Renal pelvis (tissue), 4 donors: Measurements from ENCODE around the gene C1QTNF2. TPM values are rescaled to one million over a fixed set of nuclear protein-coding genes. Genes with fewer than 3 reads are reported as not detected.
A peak's percentile ranks its signal among the peaks of the same experiment; 100 is the strongest.
"Not testable (repeated sequence)": the region's sequence is repeated elsewhere in the genome, so short reads cannot be mapped to it uniquely, and the experiment has no call there.

ENCODE experiments used
- DNase-seq: peaks from one replicate; pipeline ENCODE4 v3.0.0-alpha.2; 2013
- polyA plus RNA-seq, 3 donors: library from polyadenylated mRNA; unstranded; fragments of 120-200 nt; gene quantifications; one replicate each; pipeline ENCODE4 v1.2.1, GENCODE V29; 2013; ENCODE audit not compliant: insufficient read length in 3 of 3

The C1QTNF2 gene
- polyA plus RNA-seq, 3 donors, result 1.1 to 1.7 (median 1.3) TPM

DNA sequence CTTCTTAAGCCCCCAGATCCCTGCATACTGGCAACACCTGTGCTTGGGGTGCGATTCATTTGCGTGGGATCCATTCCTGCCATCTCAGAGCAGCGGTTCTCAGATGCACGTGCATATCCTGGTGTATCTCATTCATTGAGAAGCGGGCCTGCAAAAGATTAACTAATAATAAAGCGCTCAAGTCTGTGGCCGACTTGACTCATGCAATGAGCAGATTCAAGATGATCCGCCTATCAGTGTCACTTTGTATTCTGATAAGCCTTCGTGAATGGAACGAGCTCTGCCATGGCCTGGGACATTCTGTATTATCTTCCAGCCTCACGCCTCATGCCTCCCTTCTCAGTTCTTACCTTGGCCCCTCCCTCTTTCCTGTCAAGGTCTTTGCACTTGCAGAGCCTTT is 22.3 kb downstream of the C1QTNF2 start:
- no peak for DNase-seq

DNA sequence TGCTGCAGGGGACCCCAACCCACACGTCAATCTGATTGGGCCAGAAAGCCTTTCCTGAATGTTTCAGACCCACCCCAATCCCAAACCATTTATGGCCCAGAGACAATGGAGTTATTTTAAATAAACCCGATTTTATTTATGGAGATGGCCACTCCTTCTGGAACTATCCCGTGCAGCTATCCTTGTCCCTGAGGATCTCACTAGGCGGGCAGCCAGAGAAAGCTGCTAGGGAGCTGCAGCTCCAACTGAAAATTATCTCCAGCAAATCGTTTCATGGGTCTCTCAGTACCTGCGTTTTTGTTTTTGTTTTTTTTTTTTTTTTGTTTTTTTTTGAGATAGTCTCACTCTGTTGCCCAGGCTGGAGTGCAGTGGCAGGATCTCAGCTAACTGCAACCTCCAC is 23.0 kb downstream of the C1QTNF2 start:
- no peak for DNase-seq

DNA sequence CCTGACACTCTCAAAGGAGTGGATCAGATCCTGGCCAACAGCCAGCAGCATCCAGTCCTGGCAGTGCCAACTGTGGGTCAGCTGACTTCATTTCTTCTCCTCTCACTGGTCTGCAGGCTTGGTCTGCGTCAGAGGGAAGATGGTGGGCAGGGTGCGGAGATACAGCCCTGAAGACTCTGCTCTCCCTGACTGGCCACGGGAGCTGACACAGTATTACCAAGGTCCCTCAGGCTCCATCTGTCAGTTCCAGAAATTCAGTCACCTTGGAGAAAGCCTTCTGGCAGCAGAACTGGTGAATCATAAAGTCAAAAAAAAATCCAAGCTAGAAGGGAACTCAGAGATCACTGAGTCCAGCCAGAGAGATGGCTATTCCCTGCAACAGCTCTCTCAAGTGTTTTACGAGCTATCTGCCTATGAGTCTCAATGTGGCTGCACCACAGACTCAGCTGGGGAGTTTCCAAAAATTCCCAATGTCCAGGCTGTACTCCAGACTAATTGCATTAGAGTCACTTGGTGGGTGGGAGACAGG is 27.9 kb downstream of the C1QTNF2 start:
- DNase-seq, result no peak

DNA sequence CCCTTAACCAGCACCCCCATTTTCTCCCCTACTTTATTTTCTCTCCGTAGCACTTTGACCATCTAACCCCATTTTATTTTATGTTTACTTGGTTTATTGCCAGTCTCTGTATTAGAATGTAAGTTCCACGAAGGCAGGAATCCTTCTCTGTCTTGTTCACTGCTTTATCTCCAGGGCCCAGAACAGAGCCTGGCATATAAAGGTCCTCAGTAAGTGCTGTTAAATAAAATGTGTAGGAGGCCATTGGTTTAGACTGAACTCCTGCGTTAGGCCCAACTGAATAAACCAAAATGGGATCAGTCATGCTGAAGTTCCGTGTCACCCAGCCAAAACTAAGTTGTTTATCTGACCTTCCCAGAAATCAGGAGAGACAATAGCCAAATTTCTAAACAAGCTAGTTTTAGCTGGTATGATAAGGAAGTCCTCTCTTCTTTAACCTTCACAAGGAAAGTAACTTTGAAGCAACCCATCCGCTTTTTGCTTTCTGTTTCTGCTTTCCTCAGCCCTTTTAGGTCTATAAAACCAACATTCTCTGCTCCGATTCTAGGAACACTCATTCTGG is 29.0 kb downstream of the C1QTNF2 start:
- no peak for DNase-seq

DNA sequence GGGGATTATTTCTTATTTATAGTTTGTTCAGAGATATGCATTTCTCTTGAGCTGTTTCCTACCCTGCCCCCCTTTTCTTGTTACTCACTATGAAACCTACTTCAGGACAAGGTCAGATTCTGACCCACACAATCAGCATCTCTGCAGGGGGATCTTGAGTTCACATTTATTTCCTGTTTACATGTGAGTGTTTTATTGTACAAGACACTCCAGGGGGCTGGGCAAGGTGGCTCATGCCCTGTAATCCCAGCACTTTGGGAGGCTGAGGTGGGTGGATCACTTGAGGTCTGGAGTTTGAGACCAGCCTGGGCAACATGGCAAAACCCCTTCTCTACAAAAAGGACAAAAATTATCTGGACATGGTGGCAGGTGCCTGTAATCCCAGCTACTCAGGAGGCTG is 29.9 kb downstream of the C1QTNF2 start:
- not testable (repeated sequence) for DNase-seq

DNA sequence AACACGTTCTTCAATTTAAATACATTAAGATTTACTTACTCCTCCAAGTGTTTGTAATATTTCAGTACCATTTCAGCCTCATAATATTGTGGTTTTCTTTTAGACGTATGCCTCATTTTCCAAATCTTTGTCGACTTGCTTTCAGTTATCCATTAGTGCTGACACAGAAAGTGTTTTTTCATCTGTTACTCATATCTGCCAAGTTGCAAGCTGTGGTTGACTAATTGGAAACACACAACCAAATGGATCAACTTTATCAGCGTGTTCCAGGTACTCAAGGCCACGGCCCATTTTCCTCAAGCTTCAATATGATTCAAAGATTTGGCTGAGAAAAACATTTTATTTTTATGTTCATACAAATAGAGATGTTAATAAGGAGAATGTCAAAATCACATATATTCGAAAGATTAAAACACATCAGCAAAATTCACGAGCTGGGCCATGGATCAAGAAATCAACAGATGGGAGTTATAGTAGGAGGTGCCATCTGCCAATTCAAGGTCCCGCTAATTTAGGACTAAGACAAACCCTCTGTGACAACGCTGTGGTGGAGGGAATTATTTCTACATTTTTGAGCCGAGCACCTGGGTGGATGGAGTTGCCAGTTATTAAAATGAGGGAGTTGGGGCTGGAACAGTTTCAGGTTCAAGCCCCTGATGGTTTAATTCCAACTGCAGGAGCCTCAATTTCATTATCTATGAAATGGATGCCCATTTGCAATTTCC is 30.9 kb downstream of the C1QTNF2 start:
- DNase-seq, result no peak

DNA sequence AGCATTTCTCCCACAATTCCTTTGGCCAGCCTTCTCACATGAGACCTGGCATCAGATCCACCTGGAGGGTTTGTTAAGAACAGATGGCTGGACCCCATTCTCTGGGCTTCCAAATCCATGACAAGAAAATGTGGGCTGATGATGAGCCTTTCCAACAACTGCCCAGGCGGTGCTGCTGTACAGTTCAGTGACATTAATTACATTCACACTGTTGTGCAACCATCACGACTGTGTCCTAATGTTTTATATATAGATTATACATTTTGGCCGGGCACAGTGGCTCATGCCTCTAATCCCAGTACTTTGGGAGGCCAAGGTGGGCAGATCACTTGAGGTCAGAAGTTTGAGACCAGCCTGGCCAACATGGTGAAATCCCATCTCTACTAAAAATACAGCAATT is 35.7 kb downstream of the C1QTNF2 start:
- not testable (repeated sequence) for DNase-seq

DNA sequence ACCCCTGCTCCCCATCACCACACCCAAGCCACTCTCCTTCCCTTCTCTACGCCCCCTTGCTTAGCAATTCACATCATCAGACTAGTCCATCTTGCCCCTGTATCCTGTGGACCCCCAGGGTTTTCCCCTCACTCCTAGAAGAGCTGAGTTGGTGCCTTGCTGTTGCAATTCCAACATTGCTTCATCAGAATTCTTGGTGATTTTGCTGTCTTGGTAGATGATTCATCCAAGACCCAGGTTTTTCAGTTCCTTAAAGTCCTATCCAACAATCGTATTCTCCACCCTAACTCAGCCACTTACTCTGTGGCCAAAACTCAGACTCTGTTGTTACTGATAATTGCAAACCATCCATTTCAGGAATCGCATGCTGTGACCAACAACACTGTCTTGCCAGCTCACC is 36.7 kb downstream of the C1QTNF2 start:
- no peak for DNase-seq

DNA sequence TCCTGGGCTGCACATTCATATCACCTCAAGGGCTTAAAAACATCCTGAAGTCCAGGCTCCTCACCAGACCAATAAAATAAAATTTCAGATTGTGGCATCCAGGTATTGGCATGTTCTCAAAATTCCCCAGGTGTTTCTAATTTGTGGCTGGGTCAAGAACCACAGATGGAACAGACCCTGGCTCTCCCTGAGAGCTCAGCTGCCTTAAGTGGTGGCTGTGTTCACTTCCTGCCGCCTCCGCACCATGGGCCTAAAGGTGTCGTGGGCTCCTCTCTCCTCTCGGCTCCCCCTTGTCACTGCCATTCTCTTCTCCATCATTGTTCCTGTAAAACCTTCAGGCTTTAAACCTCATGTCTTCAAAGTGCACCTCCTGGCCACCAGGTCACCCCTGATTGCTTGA is 40.2 kb downstream of the C1QTNF2 start:
- no peak for DNase-seq

DNA sequence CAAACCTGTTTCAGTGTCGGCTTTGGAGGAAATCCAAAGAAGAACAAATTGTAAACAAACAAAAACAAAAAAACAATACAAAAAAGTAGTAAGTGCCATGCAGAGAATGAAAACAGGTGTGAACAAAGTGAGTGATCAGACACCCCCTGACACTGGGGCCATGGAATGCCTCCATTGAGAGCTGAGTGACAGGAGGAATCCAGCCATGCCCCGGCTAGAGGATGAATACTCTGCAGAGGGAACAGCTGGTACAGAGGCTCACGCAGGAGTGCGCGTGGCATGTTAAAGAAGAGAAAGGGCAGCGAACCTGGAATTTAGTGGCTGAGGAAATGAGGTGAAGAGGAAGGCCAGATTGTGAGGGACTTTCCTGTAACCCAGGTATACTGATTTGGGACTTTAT is 42.6 kb downstream of the C1QTNF2 start:
- DNase-seq, result no peak

DNA sequence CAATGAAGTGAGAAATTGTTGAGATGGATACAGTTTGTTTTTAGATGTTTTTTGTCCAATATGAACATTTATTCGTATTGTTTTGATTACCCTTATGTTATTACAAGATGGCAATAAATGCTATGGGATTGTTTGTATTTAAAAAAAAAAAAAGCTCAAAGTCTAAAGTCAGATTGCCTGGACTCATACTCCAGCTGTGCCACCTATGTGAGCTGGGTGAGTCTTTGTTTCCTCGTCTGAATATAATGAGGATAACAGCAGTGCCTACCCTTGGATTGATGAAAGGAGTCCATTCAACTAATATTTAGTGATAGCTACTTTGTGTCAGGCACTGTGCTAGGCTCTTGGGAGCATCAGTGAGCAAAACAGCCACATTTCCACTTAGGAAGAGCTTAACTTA is 43.4 kb downstream of the C1QTNF2 start:
- DNase-seq, result no peak

DNA sequence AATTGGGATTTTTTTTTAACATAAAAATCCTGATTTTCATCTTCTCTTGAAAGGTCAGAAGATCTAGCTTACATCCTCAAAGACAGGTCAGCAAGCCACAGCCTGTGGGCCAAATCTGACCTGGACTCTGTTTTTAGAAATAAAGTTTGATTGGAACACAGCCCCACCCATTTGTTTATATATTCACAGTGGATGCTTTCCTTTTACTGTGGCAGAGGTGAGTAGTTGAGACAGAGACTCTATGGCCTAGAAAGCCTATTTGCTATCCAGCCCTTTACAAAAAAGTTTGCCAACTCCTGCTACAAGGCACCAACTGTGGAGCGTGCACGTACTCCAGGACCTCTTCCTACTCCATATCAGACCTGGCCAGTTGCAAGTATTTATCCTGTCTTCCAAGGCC is 44.7 kb downstream of the C1QTNF2 start:
- no peak for DNase-seq

DNA sequence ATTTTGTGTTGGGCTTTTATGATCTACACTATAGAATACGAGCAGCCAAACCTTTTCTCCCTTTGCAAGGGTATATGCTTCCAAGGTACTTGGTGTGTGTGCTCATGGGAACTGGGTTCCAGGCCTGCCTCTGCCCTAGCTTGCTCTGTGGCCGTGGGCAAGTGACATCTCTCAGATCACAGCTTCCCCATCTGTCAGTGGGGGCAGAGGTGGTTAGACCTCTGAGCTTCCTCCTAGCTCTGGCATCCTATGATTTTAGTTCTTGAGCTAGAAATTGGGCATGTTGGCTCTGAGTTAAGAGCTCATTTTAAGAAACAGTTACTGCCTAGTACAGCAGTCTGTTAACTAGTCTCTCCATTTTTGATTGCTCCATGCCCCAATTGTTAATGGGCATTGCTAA is 45.5 kb downstream of the C1QTNF2 start:
- no peak for DNase-seq

DNA sequence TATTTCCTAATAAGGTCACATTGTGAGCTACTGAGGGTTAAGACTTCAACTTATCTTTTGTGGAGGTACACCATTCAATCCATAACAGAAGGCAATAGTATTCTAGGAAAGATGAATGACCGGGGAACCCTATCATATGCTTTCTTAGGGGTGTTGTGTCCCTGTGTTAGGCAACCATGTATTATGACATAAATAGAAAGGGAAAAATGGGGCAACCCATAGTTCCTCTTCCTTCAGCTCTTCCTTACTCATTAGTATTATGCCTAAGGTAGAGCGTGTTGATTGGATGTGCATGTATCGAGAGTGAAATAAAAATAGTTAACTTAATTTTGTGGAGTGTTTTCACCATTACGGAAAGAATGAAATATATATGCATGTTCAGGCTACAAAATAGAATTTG is 52.0 kb downstream of the C1QTNF2 start:
- DNase-seq, result no peak

DNA sequence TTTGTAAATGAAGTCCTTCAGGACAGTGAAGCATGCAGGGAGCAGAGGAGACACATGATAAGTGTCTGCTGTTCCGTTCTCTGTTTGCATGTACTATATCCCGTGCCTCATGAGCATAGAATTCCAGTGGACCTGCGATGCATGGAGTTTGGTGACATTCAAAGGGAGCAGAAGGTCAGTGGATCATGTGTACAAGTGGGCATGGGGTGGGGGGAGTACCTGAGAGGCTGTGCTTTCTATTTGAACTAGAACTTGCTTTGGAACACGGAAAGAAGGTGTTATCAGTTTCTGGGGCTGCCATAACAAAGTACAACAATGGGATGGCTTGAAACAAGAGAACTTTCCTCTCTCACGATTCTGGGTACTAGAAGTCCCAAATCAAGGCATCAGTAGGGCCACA is 53.0 kb downstream of the C1QTNF2 start:
- DNase-seq, result peak; percentile 66

DNA sequence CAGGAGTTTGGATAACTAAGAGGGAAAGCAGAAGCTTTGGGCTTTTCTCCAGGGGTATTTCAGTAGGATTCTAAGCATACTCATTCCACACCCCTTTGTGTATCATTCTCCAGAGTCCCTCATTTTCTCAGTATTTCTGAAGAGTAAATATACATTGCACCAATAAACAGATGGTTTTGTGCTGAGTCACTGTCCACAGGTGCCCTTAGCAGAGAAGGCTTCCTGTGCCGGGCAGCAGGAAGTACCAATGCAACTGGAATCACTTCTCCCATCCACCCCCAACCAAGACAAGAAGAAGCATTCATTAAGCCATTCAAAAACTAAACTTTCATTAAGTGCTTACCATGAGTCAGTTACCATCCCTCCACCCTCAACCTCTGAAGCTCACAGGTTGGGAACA is 54.5 kb downstream of the C1QTNF2 start:
- DNase-seq, result no peak

DNA sequence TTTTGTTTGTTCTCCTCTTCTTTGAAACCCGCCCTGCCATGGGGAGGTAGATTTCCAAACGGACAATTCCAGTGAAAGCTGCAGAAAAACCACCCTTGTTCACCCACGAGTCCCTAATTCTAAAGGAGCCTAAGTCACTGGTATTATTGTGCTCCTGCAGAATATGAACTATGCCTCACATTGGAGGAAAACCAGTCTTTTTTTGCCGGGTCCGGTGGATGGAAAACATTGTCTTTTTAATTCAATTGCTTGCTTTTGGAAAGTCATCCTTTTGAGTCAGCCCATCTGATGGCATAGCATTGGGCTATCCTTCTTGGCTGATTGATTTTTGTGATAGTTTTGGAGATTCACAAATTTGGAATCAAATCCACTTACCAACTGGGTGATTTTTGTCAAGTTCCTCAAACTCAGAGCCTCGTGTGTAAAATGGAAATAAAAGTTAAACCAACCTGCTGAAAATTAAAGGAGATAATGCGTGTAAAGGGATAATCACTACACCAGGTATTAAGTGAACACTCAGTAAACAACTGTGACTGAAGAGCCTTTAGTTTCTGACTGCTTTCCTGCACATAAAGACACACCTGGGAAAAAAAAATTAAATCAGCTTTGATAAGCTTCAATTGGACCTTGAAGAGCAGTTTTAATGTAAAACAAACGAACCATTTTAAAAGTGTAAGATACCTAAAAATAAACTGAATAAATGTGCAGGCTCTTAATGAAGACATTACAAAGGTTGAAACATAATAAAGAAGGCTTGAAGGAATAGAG is 57.3 kb downstream of the C1QTNF2 start:
- DNase-seq, result no peak

DNA sequence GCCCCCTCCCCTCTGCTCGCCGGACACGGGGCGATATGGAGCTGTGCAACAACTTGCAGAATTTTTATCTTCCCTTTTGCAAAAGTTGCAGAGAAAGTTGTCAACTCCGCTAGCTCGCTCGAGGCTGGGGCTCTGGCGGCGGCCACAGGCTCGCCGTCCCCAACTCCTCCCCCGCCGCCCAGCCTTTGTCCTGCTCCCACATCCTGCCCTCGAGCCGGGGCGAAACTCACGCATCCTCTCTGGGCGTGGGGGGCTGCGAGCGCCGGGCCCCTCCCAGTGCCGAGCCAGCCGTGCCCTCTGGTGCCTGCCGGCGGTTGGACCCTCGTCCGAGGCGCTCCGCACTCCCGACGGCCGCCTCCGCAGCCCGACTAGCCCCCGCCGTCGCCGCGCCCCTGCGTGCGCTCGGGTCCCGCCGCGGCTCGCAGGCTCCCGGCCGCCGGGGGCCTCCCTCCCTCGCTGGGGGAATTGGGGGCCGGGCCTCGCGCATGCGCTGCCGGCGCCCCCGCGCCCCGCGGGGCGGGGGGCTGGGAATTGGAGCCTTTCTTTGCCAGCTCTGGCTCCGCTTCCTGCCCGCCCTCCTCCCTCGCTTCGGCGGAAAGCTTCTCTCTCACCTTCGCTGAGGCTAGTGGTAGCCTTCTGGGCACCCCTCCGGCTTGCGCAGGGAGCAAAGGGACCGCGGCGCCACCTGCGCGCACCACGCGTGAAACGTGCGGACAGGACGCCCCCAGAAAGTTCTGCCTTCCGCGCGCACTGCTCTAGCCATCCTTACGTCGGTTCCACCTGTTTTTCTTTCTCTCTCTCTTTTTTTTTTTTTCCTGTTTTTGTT is 58.1 kb downstream of the C1QTNF2 start, which contains the start of gene CCNJL:
TSS of gene CCNJL (minus strand) at position 431 of the 826 bp plus-strand sequence. CDS start 641 bp downstream, outside the sequence.
- peak; percentile 81 for DNase-seq

DNA sequence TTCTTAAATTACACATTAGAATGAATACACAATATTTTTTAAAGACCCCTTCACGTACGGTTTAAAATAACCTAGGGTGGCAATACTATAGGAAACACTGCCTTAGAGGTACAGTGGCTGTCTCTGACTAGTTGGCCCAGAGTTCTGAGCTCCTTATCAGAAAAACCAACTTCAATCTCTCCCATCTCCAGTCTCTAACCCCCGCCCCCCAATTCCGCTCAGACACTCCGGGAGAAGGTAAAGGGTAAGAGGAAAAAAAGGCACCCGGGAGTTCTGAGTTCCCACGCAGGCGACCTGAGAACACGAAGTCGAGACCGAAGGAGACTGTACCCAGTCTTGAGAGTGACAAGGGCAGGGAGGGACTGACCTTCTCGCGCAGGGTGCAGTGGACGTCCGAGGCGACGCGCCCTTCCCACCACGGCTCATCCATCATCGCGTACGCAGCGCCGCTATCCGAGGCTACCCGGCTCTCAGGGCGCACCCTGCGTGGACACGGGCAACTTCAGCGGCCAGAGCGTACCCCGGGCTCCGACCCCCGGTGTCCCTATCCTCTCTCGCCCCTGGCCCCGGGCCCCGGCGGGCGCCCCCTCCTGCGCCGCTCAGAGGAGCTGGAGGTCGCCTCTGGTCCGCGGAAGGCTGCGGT is 58.8 kb downstream of the C1QTNF2 start:
- DNase-seq, result no peak

DNA sequence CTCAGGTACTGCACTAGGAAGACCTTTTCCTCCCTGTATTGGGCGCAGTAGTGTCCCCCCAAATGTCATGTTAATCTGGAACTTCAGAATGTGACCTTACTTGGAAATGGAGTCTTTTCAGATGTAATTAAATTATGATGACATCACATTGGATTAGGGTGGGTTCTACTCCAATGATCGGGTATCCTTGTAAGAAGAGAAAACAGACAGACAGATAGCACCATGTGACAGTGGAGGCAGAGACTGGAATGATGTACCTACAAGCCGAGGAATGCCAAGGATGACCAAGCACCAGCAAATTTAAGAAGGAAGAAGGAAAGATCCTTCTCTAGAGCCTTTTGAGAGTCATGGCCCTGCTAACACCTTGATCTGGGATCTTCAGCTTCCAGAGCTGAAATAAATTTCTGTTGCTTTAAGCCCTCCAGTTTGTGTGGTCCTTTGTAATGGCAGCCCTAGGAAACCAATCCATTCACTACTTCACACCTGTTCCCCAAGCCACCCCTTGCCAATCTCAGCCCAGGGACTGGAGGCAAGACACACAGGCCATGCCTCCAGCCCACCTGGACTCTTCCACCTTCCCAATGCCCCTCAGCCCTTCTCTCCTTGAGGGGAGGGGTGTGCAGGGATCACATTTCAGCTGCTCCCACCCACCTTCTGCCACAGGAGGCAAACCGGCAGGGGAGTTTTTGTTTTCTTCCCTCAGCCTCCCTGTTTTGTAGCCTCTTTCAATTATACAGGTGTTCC is 59.7 kb downstream of the C1QTNF2 start:
- no peak for DNase-seq

DNA sequence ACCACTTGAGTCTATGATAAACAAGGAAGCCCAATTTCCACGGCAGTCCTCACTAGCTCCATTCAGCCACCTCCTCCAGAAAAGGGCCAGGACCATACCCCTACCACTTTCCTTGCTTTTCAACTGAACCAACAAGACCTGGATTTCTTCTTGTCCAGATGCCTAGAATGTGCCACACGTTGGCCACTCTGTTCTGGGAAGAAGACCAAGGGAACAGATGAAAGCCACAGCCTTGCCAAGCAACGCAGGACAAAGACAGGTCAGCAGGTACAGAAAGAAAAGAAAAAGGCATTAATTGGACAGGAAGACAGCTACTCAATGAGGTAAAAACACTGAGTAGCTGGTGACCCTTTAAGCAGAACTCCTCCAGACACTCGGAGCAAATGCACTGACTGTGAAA is 60.3 kb downstream of the C1QTNF2 start:
- DNase-seq, result no peak
